Eye (tissue), 1 donor: Measurements from ENCODE around the gene DQX1.

Source experiments
- DNase-seq: peaks from one replicate; pipeline ENCODE4 v3.0.0-alpha.2; 2015

Gene DQX1

GRCh38 chr2:74530239-74531187 lies 4.5 kb upstream of the DQX1 start:
- DNase-seq, result peak; percentile 65

DNA sequence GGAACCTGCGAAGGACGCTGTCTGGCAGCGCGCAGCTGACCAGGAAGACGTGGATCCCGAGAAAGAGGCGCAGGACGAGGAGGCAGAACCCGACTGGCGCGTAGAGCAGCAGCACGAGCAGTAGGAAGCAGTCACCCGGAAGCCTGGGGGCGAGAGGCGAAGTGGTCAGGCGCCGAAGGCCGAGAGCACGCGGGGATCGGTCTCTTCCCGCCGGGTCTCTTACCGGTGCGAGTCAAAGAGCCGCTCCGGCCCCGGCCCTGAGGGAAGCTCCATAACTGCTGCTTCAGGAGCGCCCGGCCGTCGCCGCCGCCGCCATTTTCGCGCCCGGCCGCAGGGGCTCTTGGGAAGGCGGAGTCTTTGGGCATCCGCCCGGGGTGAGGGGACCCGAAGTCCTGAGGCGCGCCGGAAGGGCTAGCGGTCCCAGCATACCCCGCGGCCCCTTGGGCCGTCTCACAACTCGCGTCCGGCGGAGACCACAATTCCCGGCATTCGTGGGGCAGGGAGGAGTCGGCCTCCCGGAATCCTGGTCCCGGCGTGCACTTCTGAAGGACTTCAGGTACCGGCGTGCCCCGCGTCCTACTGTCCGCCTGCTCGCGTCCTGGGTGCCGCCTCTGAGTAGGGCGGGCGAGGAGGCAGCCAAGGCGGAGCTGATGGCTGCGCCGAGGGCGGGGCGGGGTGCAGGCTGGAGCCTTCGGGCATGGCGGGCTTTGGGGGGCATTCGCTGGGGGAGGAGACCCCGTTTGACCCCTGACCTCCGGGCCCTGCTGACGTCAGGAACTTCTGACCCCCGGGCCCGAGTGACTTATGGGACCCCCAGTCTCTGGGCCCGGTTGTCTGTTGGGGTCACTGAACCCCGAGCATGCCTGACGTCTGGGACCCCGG lies 3.6 kb upstream of the DQX1 start, which contains the start of the genes AUP1 and HTRA2:
TSS of gene AUP1 (minus strand) at position 350 of the 882 bp plus-strand sequence. CDS start at position 273, 77 bp downstream.
TSS of gene HTRA2 (plus strand) at position 577 of the 882 bp plus-strand sequence. CDS start at position 651, 74 bp downstream.
- peak; percentile 99 for DNase-seq

DNA sequence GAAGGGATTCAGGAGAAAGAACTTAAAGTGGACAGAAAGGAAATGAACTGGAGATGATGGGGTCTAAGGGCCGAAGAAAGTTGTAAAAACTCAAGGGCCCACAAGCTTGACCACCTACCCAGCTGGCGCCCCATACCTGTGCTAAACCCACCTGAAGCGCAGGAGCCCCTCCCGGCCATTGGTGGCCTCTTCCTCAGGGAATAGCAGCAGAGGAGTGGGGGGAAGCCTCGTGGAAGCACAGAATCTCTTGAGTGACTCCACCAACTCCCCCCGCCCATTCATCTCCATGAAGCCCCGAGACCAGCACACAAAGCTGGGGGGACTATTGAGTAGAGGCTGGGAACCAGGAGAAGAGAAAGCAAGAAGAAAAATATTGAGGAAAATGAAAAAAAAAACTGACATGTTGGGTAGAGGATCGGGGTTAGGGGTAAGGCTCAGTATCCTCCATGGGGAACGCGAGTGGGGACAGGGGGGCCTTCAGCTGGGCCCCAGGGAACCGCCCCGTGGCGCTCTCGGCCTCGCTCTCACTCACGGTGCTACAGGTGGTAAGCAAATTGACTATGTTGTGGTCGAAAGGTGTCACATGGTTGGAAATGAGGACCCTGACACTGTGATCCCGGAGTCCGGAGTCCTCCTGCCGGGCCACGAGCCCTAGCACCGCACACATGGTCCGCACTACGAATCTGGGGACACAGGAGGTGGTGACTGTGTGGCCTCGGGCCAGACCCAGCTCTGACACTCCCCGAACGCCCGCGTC lies 2.7 kb upstream of the DQX1 start:
- no peak for DNase-seq

GRCh38 chr2:74527741-74528140 lies 1.7 kb upstream of the DQX1 start:
- no peak for DNase-seq

- no peak for DNase-seq
These were observed 709 bp upstream of the DQX1 start for GRCh38 chr2:74526649-74527230.

GRCh38 chr2:74524955-74525716 lies 895 bp downstream of the DQX1 start:
- no peak for DNase-seq

GRCh38 chr2:74524005-74524404 lies 2.0 kb downstream of the DQX1 start:
- DNase-seq, result no peak

- DNase-seq, result no peak
These were observed 3.5 kb downstream of the DQX1 start for GRCh38 chr2:74522516-74522915.

DNA sequence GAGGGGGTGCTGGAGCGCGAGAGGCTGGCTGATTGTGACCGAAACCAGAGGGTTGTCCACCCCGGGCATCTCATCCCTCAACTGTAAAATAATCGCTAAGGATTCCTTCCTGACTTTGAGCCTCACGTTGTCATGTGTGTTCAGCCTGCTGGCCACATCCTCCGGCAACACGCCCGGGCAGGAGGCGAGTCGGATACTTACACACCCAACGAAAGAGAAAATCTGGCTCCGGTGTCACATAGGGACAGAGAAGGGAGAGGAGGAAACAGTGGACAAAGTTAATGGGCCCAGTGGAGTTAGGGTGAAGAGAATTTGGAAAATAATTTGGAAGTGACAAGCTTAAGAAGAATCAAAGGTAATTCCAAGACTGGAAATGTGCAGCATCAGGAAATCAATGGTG lies 9.4 kb downstream of the DQX1 start:
- no peak for DNase-seq

DNA sequence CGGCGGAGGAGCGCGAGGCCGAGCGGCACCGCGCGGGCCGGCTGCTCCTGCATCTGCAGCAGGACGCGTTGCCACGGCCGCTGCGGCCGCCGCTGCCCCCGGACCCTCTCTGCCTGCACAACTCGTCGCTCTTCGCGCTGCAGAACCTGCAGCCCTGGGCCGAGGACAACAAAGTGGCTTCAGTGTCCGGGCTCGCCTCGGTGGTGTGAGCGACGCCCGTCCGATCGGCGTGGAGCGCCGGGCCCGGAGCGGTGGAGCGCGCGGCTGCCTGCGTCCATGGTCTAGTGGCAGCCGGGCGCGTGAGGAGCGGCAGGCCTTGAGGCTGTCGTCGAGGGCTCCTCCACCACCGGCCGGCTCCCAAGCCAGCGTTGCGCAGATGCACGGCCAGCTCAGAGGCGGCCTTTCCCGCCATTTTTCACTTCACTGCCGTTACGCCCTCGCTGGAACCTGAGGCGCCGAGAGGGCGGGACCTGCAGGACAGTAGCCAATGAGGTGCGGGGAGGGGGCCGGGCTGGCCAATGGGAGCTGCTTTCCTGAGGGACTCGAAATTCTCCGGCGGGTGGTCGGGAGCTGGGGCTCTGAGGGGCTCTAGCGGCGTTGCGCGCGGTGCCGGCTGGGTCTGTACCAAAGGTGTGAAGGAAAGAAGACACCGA lies 9.9 kb downstream of the DQX1 start:
- peak; percentile 89 for DNase-seq

DNA sequence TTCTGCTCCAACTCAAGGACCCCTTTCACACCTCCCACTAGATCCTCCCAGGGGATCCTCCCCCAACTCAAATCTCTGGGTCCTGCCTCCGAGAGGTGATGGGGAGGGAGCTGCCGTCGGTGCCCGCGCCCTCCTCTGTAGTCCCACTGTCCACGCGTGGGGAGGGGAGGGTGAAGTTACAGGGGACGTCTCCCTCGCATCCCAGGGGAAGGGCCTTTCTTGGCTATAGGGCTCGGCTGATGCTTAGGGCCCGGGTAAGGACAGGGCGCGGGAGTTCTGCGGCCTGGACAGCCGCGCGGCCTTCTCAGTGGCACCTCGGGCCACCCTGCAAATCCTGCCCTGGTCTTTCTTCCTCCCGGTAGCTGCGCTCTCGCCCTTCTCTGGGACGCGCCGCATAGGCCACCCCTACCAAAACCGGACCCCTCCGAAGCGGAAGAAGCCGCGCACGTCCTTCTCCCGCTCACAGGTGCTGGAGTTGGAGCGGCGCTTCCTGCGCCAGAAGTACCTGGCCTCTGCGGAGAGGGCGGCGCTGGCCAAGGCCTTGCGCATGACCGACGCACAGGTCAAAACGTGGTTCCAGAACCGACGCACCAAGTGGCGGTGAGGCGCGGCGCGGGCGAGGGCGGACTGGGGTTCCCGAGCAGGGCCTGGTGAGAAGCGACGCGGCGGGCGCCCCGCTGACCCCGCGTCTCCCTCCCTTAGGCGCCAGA lies 10.6 kb downstream of the DQX1 start:
- peak; percentile 48 for DNase-seq

DNA sequence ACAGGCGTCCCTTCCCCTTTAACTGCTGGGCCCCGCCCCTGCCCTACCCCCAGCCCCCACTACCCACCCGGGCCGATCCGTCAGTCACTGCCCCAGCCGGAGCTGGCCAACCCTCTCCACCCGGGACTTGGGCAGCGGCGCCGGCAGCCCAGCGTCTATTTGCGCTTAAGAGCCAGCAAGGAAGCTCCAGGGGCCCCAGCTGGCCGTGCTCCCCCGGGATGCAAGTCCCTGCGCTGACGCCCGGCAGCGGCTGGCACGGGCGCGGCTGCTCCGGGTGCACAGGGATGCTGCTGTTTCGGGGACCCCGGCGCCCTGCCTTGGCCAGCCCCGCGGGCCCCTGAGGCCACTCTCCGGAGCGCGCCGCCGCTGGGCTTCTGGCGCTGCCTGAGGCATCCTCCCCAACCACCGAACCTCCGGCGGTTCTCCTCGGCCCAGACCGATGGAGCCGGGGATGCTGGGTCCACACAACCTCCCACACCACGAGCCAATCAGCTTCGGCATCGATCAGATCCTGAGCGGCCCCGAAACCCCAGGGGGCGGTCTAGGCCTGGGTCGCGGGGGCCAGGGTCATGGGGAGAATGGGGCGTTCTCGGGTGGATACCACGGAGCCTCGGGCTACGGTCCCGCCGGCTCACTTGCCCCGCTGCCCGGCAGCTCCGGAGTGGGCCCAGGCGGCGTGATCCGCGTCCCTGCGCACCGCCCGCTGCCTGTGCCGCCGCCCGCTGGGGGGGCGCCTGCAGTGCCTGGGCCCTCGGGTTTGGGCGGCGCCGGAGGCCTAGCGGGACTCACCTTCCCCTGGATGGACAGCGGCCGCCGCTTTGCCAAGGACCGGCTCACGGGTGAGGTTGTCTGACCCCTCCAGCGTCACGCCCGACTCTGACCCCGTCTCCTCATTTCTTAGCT lies 11.4 kb downstream of the DQX1 start, which contains the start of gene TLX2:
TSS of gene TLX2 (plus strand) at position 83 of the 903 bp plus-strand sequence. CDS start at position 440, 357 bp downstream.
- peak; percentile 65 for DNase-seq

GRCh38 chr2:74513605-74514367 lies 12.2 kb downstream of the DQX1 start:
- peak; percentile 69 for DNase-seq

DNA sequence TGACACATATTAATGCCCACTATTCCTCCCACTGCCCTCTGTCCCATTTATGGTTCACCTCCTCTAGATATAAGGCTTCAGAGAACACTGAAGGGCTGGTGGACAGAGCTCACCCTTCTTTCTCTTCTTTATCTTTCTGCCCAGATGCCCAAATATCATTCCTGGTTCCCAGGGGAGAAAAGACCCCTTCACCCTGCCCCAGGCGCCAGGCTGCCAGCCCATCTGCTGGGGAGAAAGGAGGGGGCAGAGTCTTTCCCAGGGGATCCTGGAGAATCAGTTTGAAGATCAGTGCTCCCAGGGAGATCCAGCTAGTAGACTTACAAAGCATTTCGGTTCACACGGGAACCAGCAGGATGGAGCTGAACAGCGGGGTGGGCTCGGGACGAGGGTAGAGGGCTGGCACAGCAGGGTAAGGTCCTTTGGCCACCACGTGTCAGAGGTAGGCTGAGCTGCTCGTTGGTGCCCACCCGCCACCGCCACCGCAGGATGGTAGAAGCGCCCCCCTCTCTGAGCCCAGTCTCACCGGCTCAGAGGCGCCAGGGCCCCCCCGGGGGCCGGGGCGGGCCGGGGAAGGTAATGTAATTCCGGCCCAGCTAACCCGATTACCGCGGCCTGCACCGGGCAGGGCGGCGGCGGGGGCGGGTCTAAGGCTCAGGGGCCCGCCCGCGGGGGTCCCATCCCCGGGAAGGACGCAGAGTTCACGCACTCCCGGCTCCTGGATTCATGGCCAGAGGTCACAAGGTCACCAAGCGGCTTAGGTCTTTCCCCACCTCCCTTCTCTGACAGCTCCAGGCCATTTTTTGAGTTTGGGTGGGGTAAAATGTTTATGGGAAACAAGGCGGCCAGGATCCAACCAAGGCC lies 13.1 kb downstream of the DQX1 start:
- peak; percentile 26 for DNase-seq

DNA sequence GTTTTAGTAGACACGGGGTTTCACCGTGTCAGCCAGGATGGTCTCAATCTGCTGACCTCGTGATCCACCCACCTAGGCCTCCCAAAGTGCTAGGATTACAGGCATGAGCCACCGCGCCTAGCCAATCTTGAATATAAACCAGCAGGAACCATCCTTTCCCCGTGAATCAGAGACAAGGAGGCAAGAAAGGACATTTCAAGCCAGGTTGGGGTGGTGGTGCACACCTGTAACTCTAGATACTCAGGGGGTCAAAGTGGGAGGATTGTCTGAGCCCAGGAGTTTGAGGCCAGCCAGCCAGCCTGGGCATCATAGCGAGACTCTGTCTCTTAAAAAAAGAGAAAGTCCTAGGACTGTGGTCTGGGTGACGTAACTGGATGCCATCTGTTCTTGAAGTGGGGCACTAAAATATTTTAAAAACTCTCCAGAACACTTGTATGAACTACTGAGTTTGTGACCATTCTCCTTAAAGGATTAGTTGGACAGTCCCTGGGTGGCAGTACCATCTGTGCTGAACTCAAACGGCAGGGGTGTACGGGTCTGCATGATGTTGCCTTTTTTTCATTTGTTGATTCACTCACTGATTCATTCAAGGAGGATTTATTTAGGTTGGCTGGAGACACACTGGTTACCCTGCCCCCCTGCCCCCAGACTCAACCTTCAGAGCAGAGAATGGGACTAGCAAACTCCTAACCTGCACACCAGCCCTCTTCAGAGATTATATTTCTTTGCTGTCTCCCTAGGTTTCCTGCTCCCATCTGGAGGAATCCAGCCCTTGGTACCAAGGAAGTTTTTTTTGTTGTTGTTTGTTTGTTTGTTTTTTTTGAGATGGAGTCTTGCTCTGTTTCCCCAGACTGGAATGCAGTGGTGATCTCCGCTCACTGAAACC lies 14.7 kb downstream of the DQX1 start:
- DNase-seq, result no peak

GRCh38 chr2:74510272-74510671 lies 15.8 kb downstream of the DQX1 start:
- DNase-seq, result no peak
